Activated CD4-positive, alpha-beta T cell treated with anti-CD3 and anti-CD28 coated beads, Interleukin-2, amount 10 ng/mL, durations not matched to agents 24 days and 14 days (primary cell): Measurements from ENCODE around the gene C14orf119. TPM values are rescaled to one million over a fixed set of nuclear protein-coding genes. Genes with fewer than 3 reads are reported as not detected.

Experiments used
- DNase-seq: peaks from one replicate; pipeline ENCODE4 v3.0.0; 2022
- H3K27ac Mint-ChIP-seq: one replicate; pipeline ENCODE4 v1.8.0; 2022; ENCODE audit warnings: mild to moderate bottlenecking, mixed read lengths
- H3K27me3 Mint-ChIP-seq: one replicate; pipeline ENCODE4 v1.8.0; 2022; ENCODE audit warnings: mixed read lengths
- H3K36me3 Mint-ChIP-seq: one replicate; pipeline ENCODE4 v1.8.0; 2022; ENCODE audit warnings: low read depth, mild to moderate bottlenecking, mixed read lengths
- H3K4me1 Mint-ChIP-seq: one replicate; pipeline ENCODE4 v1.8.0; 2021; ENCODE audit warnings: mixed read lengths
- H3K4me3 Mint-ChIP-seq: one replicate; pipeline ENCODE4 v1.8.0; 2022; ENCODE audit warnings: mild to moderate bottlenecking, moderate library complexity, mixed read lengths
- H3K9me3 Mint-ChIP-seq: one replicate; pipeline ENCODE4 v1.8.0; 2021; ENCODE audit warnings: mixed read lengths
- intact Hi-C: fragments of 100-400 bp; cut with micrococcal nuclease; formaldehyde crosslinking; loops from one replicate; pipeline ENCODE4 v1.15.1; 2023
- total RNA-seq: library from RNA; stranded (reverse); gene quantifications from 2 replicates; pipeline ENCODE4 v1.2.3, GENCODE V29; 2022

The C14orf119 gene
- total RNA-seq, 1 donor from 2014 or later, result 54.3 TPM

GRCh38 chr14:23142826-23143225 is 47.5 kb downstream of the C14orf119 start:
- DNase-seq, result no peak
- Mint-ChIP-seq H3K4me3 (no peak overlapping the region), H3K27ac (no peak overlapping the region), H3K4me1 (peaks cover 2% of the 10 kb centered on the region), H3K27me3 (peaks cover 6% of the 10 kb centered on the region), H3K36me3 (no peaks in the 10 kb centered on the region), H3K9me3 (no peaks in the 10 kb centered on the region)
- intact Hi-C loops, result no loop called here

GRCh38 chr14:23143911-23144310 is 48.6 kb downstream of the C14orf119 start:
- Mint-ChIP-seq H3K4me1 (peaks cover 2% of the 10 kb centered on the region), H3K27ac (no peak overlapping the region), H3K36me3 (no peaks in the 10 kb centered on the region), H3K27me3 (peaks cover 6% of the 10 kb centered on the region), H3K4me3 (no peak overlapping the region), H3K9me3 (no peaks in the 10 kb centered on the region)
- intact Hi-C loops, result no loop called here
- no peak for DNase-seq

- no peaks in the 10 kb centered on the region for H3K9me3 Mint-ChIP-seq
- H3K4me1 Mint-ChIP-seq, result peaks cover 2% of the 10 kb centered on the region
- intact Hi-C loops, result no loop called here
- DNase-seq, result no peak
- no peak overlapping the region for H3K27ac Mint-ChIP-seq
- H3K27me3 Mint-ChIP-seq, result peaks cover 6% of the 10 kb centered on the region
- no peaks in the 10 kb centered on the region for H3K36me3 Mint-ChIP-seq
- no peak overlapping the region for H3K4me3 Mint-ChIP-seq
These were observed 50.6 kb downstream of the C14orf119 start for GRCh38 chr14:23145794-23146350.

- intact Hi-C loops, result no loop called here
- Mint-ChIP-seq H3K4me3 (no peak overlapping the region), H3K27me3 (peaks cover 6% of the 10 kb centered on the region), H3K36me3 (no peaks in the 10 kb centered on the region), H3K27ac (no peak overlapping the region), H3K4me1 (peaks cover 2% of the 10 kb centered on the region), H3K9me3 (no peaks in the 10 kb centered on the region)
- DNase-seq, result no peak
These were observed 51.1 kb downstream of the C14orf119 start for GRCh38 chr14:23146351-23146910.

GRCh38 chr14:23146980-23147379 is 51.7 kb downstream of the C14orf119 start:
- Mint-ChIP-seq H3K4me1 (peaks cover 2% of the 10 kb centered on the region), H3K27ac (no peak overlapping the region), H3K9me3 (no peaks in the 10 kb centered on the region), H3K36me3 (no peaks in the 10 kb centered on the region), H3K27me3 (peaks cover 6% of the 10 kb centered on the region), H3K4me3 (no peak overlapping the region)
- DNase-seq, result no peak
- intact Hi-C loops, result no loop called here

- H3K27ac Mint-ChIP-seq, result no peak overlapping the region
- H3K27me3 Mint-ChIP-seq, result peaks cover 6% of the 10 kb centered on the region
- no peak overlapping the region for H3K4me3 Mint-ChIP-seq
These were observed 52.4 kb downstream of the C14orf119 start for GRCh38 chr14:23147676-23148075.

GRCh38 chr14:23148591-23149249 is 53.4 kb downstream of the C14orf119 start:
- intact Hi-C loops, result no loop called here
- DNase-seq, result no peak
- Mint-ChIP-seq H3K36me3 (no peaks in the 10 kb centered on the region), H3K9me3 (no peaks in the 10 kb centered on the region), H3K4me3 (no peak overlapping the region), H3K27me3 (peaks cover 6% of the 10 kb centered on the region), H3K4me1 (peaks cover 3% of the 10 kb centered on the region), H3K27ac (no peak overlapping the region)

More at GRCh38 chr14:23147676-23148075, 52.4 kb downstream of the C14orf119 start:
- intact Hi-C loops, result no loop called here
- H3K4me1 Mint-ChIP-seq, result peaks cover 2% of the 10 kb centered on the region
- no peak for DNase-seq
- no peaks in the 10 kb centered on the region for H3K9me3 Mint-ChIP-seq
- H3K36me3 Mint-ChIP-seq, result no peaks in the 10 kb centered on the region

GRCh38 chr14:23149745-23150144 is 54.4 kb downstream of the C14orf119 start:
- Mint-ChIP-seq H3K36me3 (no peaks in the 10 kb centered on the region), H3K9me3 (no peaks in the 10 kb centered on the region), H3K4me1 (peaks cover 6% of the 10 kb centered on the region), H3K4me3 (no peak overlapping the region), H3K27ac (no peak overlapping the region), H3K27me3 (peaks cover 4% of the 10 kb centered on the region)
- intact Hi-C loops, result no loop called here
- no peak for DNase-seq

Other genes starting within 250 kb of the C14orf119 start
- gene LRP10, start 223.8 kb upstream of the C14orf119 start, total RNA-seq, result 34.2 and 35.2 TPM in 2 replicates
- gene REM2, start 212.3 kb upstream of the C14orf119 start, total RNA-seq, result 0.28 and 0.33 TPM in 2 replicates
- gene RBM23, start 176.4 kb upstream of the C14orf119 start, total RNA-seq, result 82.7 and 90.2 TPM in 2 replicates
- gene PRMT5, start 166.1 kb upstream of the C14orf119 start, total RNA-seq, result 198 and 200 TPM in 2 replicates
- 59.4 and 63.1 TPM in 2 replicates for gene HAUS4, start 138.4 kb upstream of the C14orf119 start, total RNA-seq
- 2.4 and 2.7 TPM in 2 replicates for gene AJUBA, start 113.0 kb upstream of the C14orf119 start, total RNA-seq
- 6.7 and 8.2 TPM in 2 replicates for gene C14orf93, start 85.4 kb upstream of the C14orf119 start, total RNA-seq
- gene PSMB5, start 60.6 kb upstream of the C14orf119 start, total RNA-seq, result 150 TPM in 2 replicates
- not detected in 2 replicates for gene PSMB11, start 53.3 kb upstream of the C14orf119 start, total RNA-seq
- gene CDH24, start 38.0 kb upstream of the C14orf119 start, total RNA-seq, result 1.6 and 1.7 TPM in 2 replicates
- gene ACIN1, start 369 bp upstream of the C14orf119 start, total RNA-seq, result 221 and 224 TPM in 2 replicates
- not detected in 2 replicates for gene CIROP, start 9.5 kb downstream of the C14orf119 start, total RNA-seq
- 0.35 TPM in 1 of 2 replicates, not detected in the other for gene CEBPE, start 23.8 kb downstream of the C14orf119 start, total RNA-seq
- gene SLC7A8, start 88.2 kb downstream of the C14orf119 start, total RNA-seq, result not detected in 2 replicates
- not detected in 2 replicates for gene RNF212B, start 142.4 kb downstream of the C14orf119 start, total RNA-seq
- 12.9 and 13.5 TPM in 2 replicates for gene HOMEZ, start 190.6 kb downstream of the C14orf119 start, total RNA-seq
- gene PPP1R3E, start 207.4 kb downstream of the C14orf119 start, total RNA-seq, result 21.3 and 23.3 TPM in 2 replicates
- 5.6 and 5.7 TPM in 2 replicates for gene BCL2L2, start 211.3 kb downstream of the C14orf119 start, total RNA-seq
- 277 and 278 TPM in 2 replicates for gene PABPN1, start 226.0 kb downstream of the C14orf119 start, total RNA-seq